Neural cell (in vitro differentiated cells): ENCODE results near the gene THAP2. TPM values are rescaled to one million over a fixed set of nuclear protein-coding genes. Genes with fewer than 3 reads are reported as not detected.

Experiments
- H2AFZ ChIP-seq: fragments of 200-600, 300-800 bp; sonication (generic), shearing (Covaris generic); 2 replicates; pipeline ENCODE4 v1.6.0; 2014; ENCODE audit warnings: low read depth, mild to moderate bottlenecking, antibody characterized with exemption, low read length, moderate library complexity
- H3F3A ChIP-seq: fragments of 200-600 bp; shearing (Covaris generic); 2 replicates; pipeline ENCODE4 v1.6.1; 2016; ENCODE audit warnings: mild to moderate bottlenecking, moderate library complexity, mixed read lengths, antibody characterized with exemption, low read length; ENCODE audit not compliant: insufficient read depth, poor library complexity, severe bottlenecking
- H3K27ac ChIP-seq: fragments of 200-600, 300-800 bp; sonication (generic), shearing (Covaris generic); 2 replicates; pipeline ENCODE4 v1.5.1; 2014; ENCODE audit warnings: mild to moderate bottlenecking, low read length, moderate library complexity
- H3K27me3 ChIP-seq: fragments of 300-800, 200-600 bp; sonication (generic), shearing (Covaris generic); 2 replicates; pipeline ENCODE4 v1.6.0; 2014; ENCODE audit warnings: mild to moderate bottlenecking, low read depth, low read length, moderate library complexity; ENCODE audit not compliant: insufficient read depth
- H3K36me3 ChIP-seq: fragments of 300-800, 200-600 bp; sonication (generic), shearing (Covaris generic); 2 replicates; pipeline ENCODE4 v1.5.1; 2014; ENCODE audit warnings: mild to moderate bottlenecking, antibody characterized with exemption, low read length, moderate library complexity; ENCODE audit not compliant: insufficient read depth
- H3K4me2 ChIP-seq: fragments of 300-800, 200-600 bp; sonication (generic), shearing (Covaris generic); 2 replicates; pipeline ENCODE4 v1.6.0; 2014; ENCODE audit warnings: mild to moderate bottlenecking, low read length
- H3K4me3 ChIP-seq: fragments of 300-800, 200-600 bp; sonication (generic), shearing (Covaris generic); 2 replicates; pipeline ENCODE4 v1.5.1; 2014; ENCODE audit warnings: mild to moderate bottlenecking, low read length, moderate library complexity
- H3K79me2 ChIP-seq: fragments of 200-600 bp; shearing (Covaris generic); replicated peaks from 2 replicates; pipeline ENCODE4 v1.6.0; 2014; ENCODE audit warnings: mild to moderate bottlenecking, low read length, moderate library complexity; ENCODE audit not compliant: insufficient read depth
- H3K9ac ChIP-seq: fragments of 300-800, 200-600 bp; sonication (generic), shearing (Covaris generic); 2 replicates; pipeline ENCODE4 v1.6.1; 2016; ENCODE audit warnings: mild to moderate bottlenecking, low read length, mixed read lengths
- H3K9me2 ChIP-seq: fragments of 200-600 bp; shearing (Covaris generic); 2 replicates; pipeline ENCODE4 v1.6.1; 2016; ENCODE audit warnings: mild to moderate bottlenecking, low read length, mixed read lengths; ENCODE audit not compliant: insufficient read depth
- H3K9me3 ChIP-seq: fragments of 200-600, 300-800 bp; sonication (generic), shearing (Covaris generic); 2 replicates; pipeline ENCODE4 v1.6.1; 2016; ENCODE audit warnings: mild to moderate bottlenecking, mixed run types, low read length, moderate library complexity, mixed read lengths
- H4K20me1 ChIP-seq: fragments of 200-600 bp; shearing (Covaris generic); 2 replicates; pipeline ENCODE4 v1.6.1; 2016; ENCODE audit warnings: mild to moderate bottlenecking, mixed run types; ENCODE audit not compliant: insufficient read depth
- CTCF ChIP-seq: fragments of 450-650 bp; IDR thresholded peaks from 2 replicates; pipeline ENCODE4 v1.5.1; 2014; ENCODE audit warnings: antibody characterized with exemption, mild to moderate bottlenecking, moderate library complexity; ENCODE audit not compliant: poor library complexity, severe bottlenecking
- EP300 ChIP-seq: fragments of 450-650 bp; conservative IDR thresholded peaks from 2 replicates; pipeline ENCODE4 v1.6.1; 2014; ENCODE audit warnings: antibody characterized with exemption, mild to moderate bottlenecking, moderate library complexity; ENCODE audit not compliant: poor library complexity, severe bottlenecking
- EZH2 ChIP-seq: fragments of 200-600, 300-800 bp; shearing (Covaris generic), sonication (generic); IDR thresholded peaks from 2 replicates; pipeline ENCODE4 v1.6.1; 2014; ENCODE audit warnings: antibody characterized with exemption, low read length, borderline replicate concordance, mild to moderate bottlenecking; ENCODE audit not compliant: insufficient read depth, poor library complexity, severe bottlenecking
- MXI1 ChIP-seq: fragments of 450-650 bp; conservative IDR thresholded peaks from 2 replicates; pipeline ENCODE4 v1.6.1; 2014; ENCODE audit warnings: antibody characterized with exemption, mild to moderate bottlenecking; ENCODE audit not compliant: poor library complexity, severe bottlenecking
- POLR2AphosphoS5 ChIP-seq: IDR thresholded peaks from 2 replicates; pipeline ENCODE4 v1.6.1; 2012
- RAD21 ChIP-seq: fragments of 450-650 bp; conservative IDR thresholded peaks from 2 replicates; pipeline ENCODE4 v1.6.1; 2014; ENCODE audit warnings: antibody characterized with exemption, mild to moderate bottlenecking, moderate library complexity
- REST ChIP-seq: IDR thresholded peaks from 2 replicates; pipeline ENCODE4 v1.6.1; 2012; ENCODE audit warnings: borderline replicate concordance
- SMC3 ChIP-seq: fragments of 450-650 bp; conservative IDR thresholded peaks from 2 replicates; pipeline ENCODE4 v1.6.1; 2014; ENCODE audit warnings: antibody characterized with exemption, mild to moderate bottlenecking, moderate library complexity; ENCODE audit not compliant: poor library complexity
- TAF1 ChIP-seq: IDR thresholded peaks from 2 replicates; pipeline ENCODE4 v1.6.1; 2012; ENCODE audit warnings: low read depth
- polyA plus RNA-seq: library from polyadenylated mRNA; depleted of rRNA; stranded (reverse); fragments of >200 nt; gene quantifications from 2 replicates; pipeline ENCODE4 v1.2.3, GENCODE V29; 2014

THAP2 gene
- polyA plus RNA-seq, 1 donor from 2014 or later, result 15.5 TPM

- Histone ChIP-seq H4K20me1 (no peaks in the 10 kb centered on the region), H3K79me2 (peaks cover 24% of the 10 kb centered on the region)
Observed at GRCh38 chr12:71649401-71649800, 14.7 kb upstream of the THAP2 start.

GRCh38 chr12:71652656-71653055 is 11.4 kb upstream of the THAP2 start:
- Histone ChIP-seq H3K79me2 (peaks cover 50% of the 10 kb centered on the region), H3F3A (no peaks in the 10 kb centered on the region), H4K20me1 (no peaks in the 10 kb centered on the region), H3K4me2 (no peak overlapping the region), H3K9me2 (no peaks in the 10 kb centered on the region), H3K36me3 (peaks cover 14% of the 10 kb centered on the region), H3K27me3 (no peaks in the 10 kb centered on the region), H2AFZ (no peak overlapping the region), H3K4me3 (no peak overlapping the region), H3K9ac (no peak overlapping the region), H3K27ac (no peak overlapping the region), H3K9me3 (no peaks in the 10 kb centered on the region)
- TF ChIP-seq RAD21 (no peak), REST (no peak), POLR2AphosphoS5 (no peak), CTCF (no peak), MXI1 (no peak), SMC3 (no peak), EP300 (no peak)

More at GRCh38 chr12:71649401-71649800, 14.7 kb upstream of the THAP2 start:
- H3K27me3 ChIP-seq, result no peaks in the 10 kb centered on the region
- no peaks in the 10 kb centered on the region for H3K9me3 ChIP-seq
- H3K9me2 ChIP-seq, result no peaks in the 10 kb centered on the region
- H3K36me3 ChIP-seq, result peaks cover 10% of the 10 kb centered on the region
- no peak for TF ChIP-seq TAF1
- TF ChIP-seq REST, result no peak
- no peak for TF ChIP-seq POLR2AphosphoS5
- no peak for TF ChIP-seq SMC3
- no peak for TF ChIP-seq CTCF
- TF ChIP-seq EZH2, result no peak
- no peak for TF ChIP-seq RAD21
- TF ChIP-seq EP300, result no peak
- TF ChIP-seq MXI1, result no peak
- no peak overlapping the region for H3K4me2 ChIP-seq
- no peak overlapping the region for H3K4me3 ChIP-seq
- no peak overlapping the region for H2AFZ ChIP-seq
- H3F3A ChIP-seq, result no peaks in the 10 kb centered on the region
- no peak overlapping the region for H3K9ac ChIP-seq
- no peak overlapping the region for H3K27ac ChIP-seq
